ENCODE data around the gene SLC17A1. TPM values are rescaled to one million over a fixed set of nuclear protein-coding genes. Genes with fewer than 3 reads are reported as not detected.

The SLC17A1 gene
- total RNA-seq, 1 experiment from 2014 or later = not detected

DNA sequence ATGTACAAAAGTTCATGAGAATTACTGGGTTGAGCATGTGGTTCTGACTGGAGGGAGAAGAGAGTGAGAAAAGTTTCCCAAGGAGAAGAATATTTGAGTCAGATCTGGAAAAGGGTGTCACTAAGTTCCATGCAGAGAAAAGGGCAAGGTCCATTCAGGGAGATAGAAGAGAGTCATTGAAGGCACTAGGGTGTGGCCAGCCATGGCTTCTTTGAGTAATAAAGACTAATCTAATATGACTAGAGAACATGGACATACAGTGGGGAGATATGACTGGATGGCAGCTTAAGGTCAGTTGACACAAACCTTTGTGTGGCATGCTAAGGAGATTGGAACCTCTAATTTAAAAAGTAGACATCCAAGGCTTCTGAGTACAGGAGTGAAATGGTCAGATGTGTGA is 88.0 kb downstream of the SLC17A1 start:
- no TSS peak for BruUV-seq (replicated peaks)
- Histone ChIP-seq H3K4me1 (peaks cover 22% of the 10 kb centered on the region), H3K9me3 (peaks cover 3% of the 10 kb centered on the region; the same call in 1 of the 2 replicates), H3K4me3 (ENCODE audit: low read depth, low read length) (no peak overlapping the region), H3K36me3 (ENCODE audit: control insufficient read depth, insufficient read depth, low read length) (no peaks in the 10 kb centered on the region), H3K27me3 (replicated peaks; ENCODE audit: control insufficient read depth, insufficient read depth, low read length) (no peaks in the 10 kb centered on the region)
- Mint-ChIP-seq H3K4me1 (ENCODE audit: low read depth, unreplicated experiment) (peaks cover 7% of the 10 kb centered on the region), H3K36me3 (ENCODE audit: insufficient read depth, unreplicated experiment) (no peaks in the 10 kb centered on the region), H3K27ac (ENCODE audit: unreplicated experiment) (no peak overlapping the region), H3K9me3 (ENCODE audit: unreplicated experiment) (peaks cover 7% of the 10 kb centered on the region), H3K4me3 (ENCODE audit: unreplicated experiment) (no peak overlapping the region), H3K27me3 (ENCODE audit: insufficient read depth, unreplicated experiment) (no peaks in the 10 kb centered on the region)
- CTCF ChIA-PET = no interaction called here
- no peak for DNase-seq
- intact Hi-C loops (cut with micrococcal nuclease; ENCODE audit: unreplicated experiment) = no loop called here
- POLR2A ChIA-PET = no interaction called here
- TF ChIP-seq, protein P1, sequence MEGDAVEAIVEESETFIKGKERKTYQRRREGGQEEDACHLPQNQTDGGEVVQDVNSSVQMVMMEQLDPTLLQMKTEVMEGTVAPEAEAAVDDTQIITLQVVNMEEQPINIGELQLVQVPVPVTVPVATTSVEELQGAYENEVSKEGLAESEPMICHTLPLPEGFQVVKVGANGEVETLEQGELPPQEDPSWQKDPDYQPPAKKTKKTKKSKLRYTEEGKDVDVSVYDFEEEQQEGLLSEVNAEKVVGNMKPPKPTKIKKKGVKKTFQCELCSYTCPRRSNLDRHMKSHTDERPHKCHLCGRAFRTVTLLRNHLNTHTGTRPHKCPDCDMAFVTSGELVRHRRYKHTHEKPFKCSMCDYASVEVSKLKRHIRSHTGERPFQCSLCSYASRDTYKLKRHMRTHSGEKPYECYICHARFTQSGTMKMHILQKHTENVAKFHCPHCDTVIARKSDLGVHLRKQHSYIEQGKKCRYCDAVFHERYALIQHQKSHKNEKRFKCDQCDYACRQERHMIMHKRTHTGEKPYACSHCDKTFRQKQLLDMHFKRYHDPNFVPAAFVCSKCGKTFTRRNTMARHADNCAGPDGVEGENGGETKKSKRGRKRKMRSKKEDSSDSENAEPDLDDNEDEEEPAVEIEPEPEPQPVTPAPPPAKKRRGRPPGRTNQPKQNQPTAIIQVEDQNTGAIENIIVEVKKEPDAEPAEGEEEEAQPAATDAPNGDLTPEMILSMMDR (IDR thresholded peaks at IDR 0.05; ENCODE audit: insufficient read depth in 1 of 2, low read depth in 1 of 2, low read length in 1 of 2, severe bottlenecking in 1 of 2, unreplicated experiment in 1 of 2) = no peak

DNA sequence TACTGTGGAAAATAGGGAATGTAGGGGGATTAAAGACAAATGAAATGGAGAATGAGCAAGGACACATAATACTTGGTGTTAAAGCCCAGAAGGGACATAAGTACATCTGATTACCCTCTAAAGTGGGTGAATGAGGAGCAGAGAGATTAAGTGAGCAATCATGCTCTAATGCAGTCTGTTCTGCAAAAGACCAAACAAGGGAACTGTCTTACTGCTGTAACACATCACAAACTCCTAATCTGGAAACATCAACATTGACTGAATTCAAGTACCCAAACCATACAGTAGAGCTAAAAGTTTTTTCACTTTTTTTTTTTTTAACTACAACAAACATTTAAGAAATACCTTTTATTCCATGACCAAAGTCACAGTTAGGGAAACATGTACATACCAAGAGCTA is 96.6 kb downstream of the SLC17A1 start:
- Histone ChIP-seq H3K36me3 (ENCODE audit: control insufficient read depth, insufficient read depth, low read length) (no peaks in the 10 kb centered on the region), H3K4me1 (no peaks in the 10 kb centered on the region), H3K27me3 (replicated peaks; ENCODE audit: control insufficient read depth, insufficient read depth, low read length) (no peaks in the 10 kb centered on the region), H3K9me3 (peaks cover 17% of the 10 kb centered on the region), H3K4me3 (ENCODE audit: low read depth, low read length) (no peak overlapping the region)
- no peak for DNase-seq
- peaks cover 14% of the 10 kb centered on the region for H3K9me3 Mint-ChIP-seq (ENCODE audit: unreplicated experiment)
- intact Hi-C loops (cut with micrococcal nuclease; ENCODE audit: unreplicated experiment) = no loop called here
- no peaks in the 10 kb centered on the region for H3K36me3 Mint-ChIP-seq (ENCODE audit: insufficient read depth, unreplicated experiment)
- no peak overlapping the region for H3K4me3 Mint-ChIP-seq (ENCODE audit: unreplicated experiment)
- TF ChIP-seq, protein P1 (IDR thresholded peaks at IDR 0.05; ENCODE audit: insufficient read depth in 1 of 2, low read depth in 1 of 2, low read length in 1 of 2, severe bottlenecking in 1 of 2, unreplicated experiment in 1 of 2) = no peak
- H3K27me3 Mint-ChIP-seq (ENCODE audit: insufficient read depth, unreplicated experiment) = peaks cover 3% of the 10 kb centered on the region
- ChIA-PET POLR2A (no interaction called here), CTCF (no interaction called here)
- no TSS peak for BruUV-seq (replicated peaks)
- no peaks in the 10 kb centered on the region for H3K4me1 Mint-ChIP-seq (ENCODE audit: low read depth, unreplicated experiment)
- no peak overlapping the region for H3K27ac Mint-ChIP-seq (ENCODE audit: unreplicated experiment)

Other genes with a start within 250 kb of the SLC17A1 start
- gene SCGN, start 179.8 kb downstream of the SLC17A1 start, total RNA-seq (2022) = 7.7 and 11.7 TPM in 2 replicates
- 0.36 and 0.37 TPM in 2 replicates for gene SLC17A4, start 77.3 kb downstream of the SLC17A1 start, total RNA-seq (2022)
- gene SLC17A3, start 42.2 kb upstream of the SLC17A1 start, total RNA-seq (2022) = not detected in 2 replicates
- gene SLC17A2, start 98.6 kb upstream of the SLC17A1 start, total RNA-seq (2022) = not detected in 2 replicates
- gene TRIM38, start 130.8 kb upstream of the SLC17A1 start, total RNA-seq (2022) = 0.53 and 0.70 TPM in 2 replicates